DLD1 (cell line): ENCODE measurements around the gene PTCD1.

Experiments used
- in situ Hi-C: cut with HindIII; loops from 2 replicates; pipeline ENCODE4 v1.10.0; 2017; ENCODE audit warnings: low sequenced_read_pairs

The PTCD1 gene

GRCh38 chr7:99372275-99373090 is 66.1 kb downstream of the PTCD1 start:
- in situ Hi-C loops = no loop called here

GRCh38 chr7:99371376-99371920 is 67.2 kb downstream of the PTCD1 start:
- in situ Hi-C loops = no loop called here

GRCh38 chr7:99369767-99370391 is 68.7 kb downstream of the PTCD1 start:
- in situ Hi-C loops = no loop called here

- in situ Hi-C loops = no loop called here
These were observed 69.7 kb downstream of the PTCD1 start for GRCh38 chr7:99368750-99369389.
